ENCODE results near the gene MAP4K5.
"Not testable (repeated sequence)": the region's sequence is repeated elsewhere in the genome, so short reads cannot be mapped to it uniquely, and the experiment has no call there.

Gene MAP4K5

GRCh38 chr14:50531595-50532501 is 521 bp downstream of the MAP4K5 start:
- no peak for DNase-seq

GRCh38 chr14:50530794-50531365 is 1.5 kb downstream of the MAP4K5 start:
- no peak for DNase-seq

- no peak for DNase-seq
These were observed 2.0 kb downstream of the MAP4K5 start for GRCh38 chr14:50530358-50530757.

- no peak for DNase-seq
These were observed 2.8 kb downstream of the MAP4K5 start for GRCh38 chr14:50529288-50530179.

GRCh38 chr14:50528000-50528399 is 4.4 kb downstream of the MAP4K5 start:
- DNase-seq: no peak

GRCh38 chr14:50524731-50525515 is 7.4 kb downstream of the MAP4K5 start:
- no peak for DNase-seq

GRCh38 chr14:50524060-50524459 is 8.3 kb downstream of the MAP4K5 start:
- no peak for DNase-seq

- DNase-seq: no peak
These were observed 8.9 kb downstream of the MAP4K5 start for GRCh38 chr14:50523271-50524041.

- no peak for DNase-seq
These were observed 10.4 kb downstream of the MAP4K5 start for GRCh38 chr14:50521912-50522341.

- no peak for DNase-seq
These were observed 11.2 kb downstream of the MAP4K5 start for GRCh38 chr14:50520947-50521815.

GRCh38 chr14:50516091-50516490 is 16.3 kb downstream of the MAP4K5 start:
- no peak for DNase-seq

- no peak for DNase-seq
These were observed 19.9 kb downstream of the MAP4K5 start for GRCh38 chr14:50512463-50512862.

- DNase-seq: no peak
These were observed 22.2 kb downstream of the MAP4K5 start for GRCh38 chr14:50510157-50510556.

- not testable (repeated sequence) for DNase-seq
These were observed 25.3 kb downstream of the MAP4K5 start for GRCh38 chr14:50507078-50507477.

- no peak for DNase-seq
These were observed 30.7 kb downstream of the MAP4K5 start for GRCh38 chr14:50501642-50502041.

GRCh38 chr14:50497351-50497750 is 35.0 kb downstream of the MAP4K5 start:
- DNase-seq: no peak

GRCh38 chr14:50489851-50490250 is 42.5 kb downstream of the MAP4K5 start:
- no peak for DNase-seq

- DNase-seq: no peak
These were observed 43.8 kb downstream of the MAP4K5 start for GRCh38 chr14:50488521-50488920.

GRCh38 chr14:50479041-50479440 is 53.3 kb downstream of the MAP4K5 start:
- no peak for DNase-seq

- no peak for DNase-seq
These were observed 54.6 kb downstream of the MAP4K5 start for GRCh38 chr14:50477760-50478159.

- DNase-seq: no peak
These were observed 56.2 kb downstream of the MAP4K5 start for GRCh38 chr14:50476134-50476533.
